KMS-11 (cell line): ENCODE data around the gene ZBTB5.

Experiments
- H2AFZ ChIP-seq: fragments of 200-600 bp; sonication (generic); 2 replicates; pipeline ENCODE4 v1.6.1; 2016; ENCODE audit warnings: antibody characterized with exemption, mixed run types, low read depth
- H3K27ac ChIP-seq: fragments of 200-600 bp; sonication (generic); 2 replicates; pipeline ENCODE4 v1.6.1; 2016; ENCODE audit warnings: mild to moderate bottlenecking, mixed run types
- H3K27me3 ChIP-seq: fragments of 200-600 bp; sonication (generic); 2 replicates; pipeline ENCODE4 v1.6.1; 2017; ENCODE audit warnings: mild to moderate bottlenecking, low read depth, mixed run types, moderate library complexity; ENCODE audit not compliant: insufficient read depth
- H3K36me3 ChIP-seq: fragments of 200-600 bp; sonication (generic); 2 replicates; pipeline ENCODE4 v1.6.1; 2017; ENCODE audit warnings: mild to moderate bottlenecking, mixed run types; ENCODE audit not compliant: insufficient read depth
- H3K4me1 ChIP-seq: fragments of 200-600 bp; sonication (generic); 2 replicates; pipeline ENCODE4 v1.6.1; 2016; ENCODE audit warnings: mild to moderate bottlenecking, low read depth, mixed run types; ENCODE audit not compliant: poor library complexity, severe bottlenecking
- H3K4me2 ChIP-seq: fragments of 200-600 bp; sonication (generic); 2 replicates; pipeline ENCODE4 v1.7.0; 2016; ENCODE audit warnings: mild to moderate bottlenecking, mixed run types
- H3K4me3 ChIP-seq: fragments of 200-600 bp; sonication (generic); IDR thresholded peaks from 2 replicates; pipeline ENCODE4 v1.6.1; 2017; ENCODE audit warnings: low read depth, low read length, mixed read lengths; ENCODE audit not compliant: insufficient read depth
- H3K79me2 ChIP-seq: fragments of 200-600 bp; sonication (generic); 2 replicates; pipeline ENCODE4 v1.6.1; 2016; ENCODE audit warnings: low read depth, mixed run types; ENCODE audit not compliant: insufficient read depth
- H3K9ac ChIP-seq: fragments of 200-600 bp; sonication (generic); 2 replicates; pipeline ENCODE4 v1.6.1; 2016; ENCODE audit warnings: mild to moderate bottlenecking, mixed run types
- H4K20me1 ChIP-seq: fragments of 200-600 bp; sonication (generic); 2 replicates; pipeline ENCODE4 v1.6.1; 2016; ENCODE audit warnings: mild to moderate bottlenecking, mixed run types; ENCODE audit not compliant: insufficient read depth
- CTCF ChIP-seq: fragments of 200-600 bp; sonication (generic); conservative IDR thresholded peaks from 2 replicates; pipeline ENCODE4 v1.6.1; 2017; ENCODE audit warnings: low read depth, mild to moderate bottlenecking, antibody characterized with exemption, low read length, moderate library complexity, mixed read lengths

Gene ZBTB5

GRCh38 chr9:37438359-37438758 lies 26.9 kb downstream of the ZBTB5 start:
- no peak overlapping the region for H3K9ac ChIP-seq
- no peak for TF ChIP-seq CTCF
- no peaks in the 10 kb centered on the region for H3K36me3 ChIP-seq

GRCh38 chr9:37437621-37438020 lies 27.6 kb downstream of the ZBTB5 start:
- no peak for TF ChIP-seq CTCF
- Histone ChIP-seq H3K36me3 (no peaks in the 10 kb centered on the region), H3K79me2 (no peaks in the 10 kb centered on the region)

More at GRCh38 chr9:37438359-37438758, 26.9 kb downstream of the ZBTB5 start:
- Histone ChIP-seq H3K4me3 (no peak overlapping the region), H3K27me3 (no peaks in the 10 kb centered on the region), H3K4me1 (peaks cover 7% of the 10 kb centered on the region), H2AFZ (no peak overlapping the region), H3K4me2 (no peak overlapping the region), H3K79me2 (no peaks in the 10 kb centered on the region), H3K27ac (no peak overlapping the region), H4K20me1 (no peaks in the 10 kb centered on the region)

GRCh38 chr9:37437010-37437409 lies 28.2 kb downstream of the ZBTB5 start:
- no peak for TF ChIP-seq CTCF
- no peaks in the 10 kb centered on the region for H3K27me3 ChIP-seq
- H3K4me2 ChIP-seq = no peak overlapping the region
- no peaks in the 10 kb centered on the region for H3K79me2 ChIP-seq
- H2AFZ ChIP-seq = no peak overlapping the region
- no peak overlapping the region for H3K9ac ChIP-seq
- H4K20me1 ChIP-seq = no peaks in the 10 kb centered on the region
- no peak overlapping the region for H3K4me3 ChIP-seq
- H3K4me1 ChIP-seq = peaks cover 7% of the 10 kb centered on the region
- H3K36me3 ChIP-seq = no peaks in the 10 kb centered on the region
- H3K27ac ChIP-seq = no peak overlapping the region

More at GRCh38 chr9:37437621-37438020, 27.6 kb downstream of the ZBTB5 start:
- Histone ChIP-seq H3K27me3 (no peaks in the 10 kb centered on the region), H3K4me3 (no peak overlapping the region), H4K20me1 (no peaks in the 10 kb centered on the region), H3K4me1 (peaks cover 7% of the 10 kb centered on the region), H2AFZ (no peak overlapping the region), H3K9ac (no peak overlapping the region), H3K27ac (no peak overlapping the region), H3K4me2 (no peak overlapping the region)

GRCh38 chr9:37436540-37436939 lies 28.7 kb downstream of the ZBTB5 start:
- Histone ChIP-seq H3K36me3 (no peaks in the 10 kb centered on the region), H3K4me1 (peaks cover 7% of the 10 kb centered on the region), H3K27ac (no peak overlapping the region), H3K4me2 (no peak overlapping the region), H3K79me2 (no peaks in the 10 kb centered on the region), H4K20me1 (no peaks in the 10 kb centered on the region), H3K9ac (no peak overlapping the region), H3K4me3 (no peak overlapping the region), H3K27me3 (no peaks in the 10 kb centered on the region), H2AFZ (no peak overlapping the region)
- no peak for TF ChIP-seq CTCF
